Tibial nerve (tissue), 4 donors: ENCODE measurements around the gene ANO4.

Source experiments
- EP300 ChIP-seq, 2 donors: sonication (generic); formaldehyde crosslinking; IDR thresholded peaks; one replicate each; pipeline ENCODE4 v1.6.1; 2017; ENCODE audit warnings: antibody characterized with exemption in 2 of 2, mild to moderate bottlenecking in 1 of 2
- TF ChIP-seq, protein P1 (sequence below), 5 experiments: fragments of 200-600 bp in 3 of 5; fragments of 450-650 bp in 2 of 5; sonication (generic) in 3 of 5; IDR thresholded peaks; one replicate each; pipeline ENCODE4 v1.5.1; 2016 to 2019; ENCODE audit warnings: antibody characterized with exemption in 5 of 5, mild to moderate bottlenecking in 3 of 5, moderate library complexity in 2 of 5

DNA sequence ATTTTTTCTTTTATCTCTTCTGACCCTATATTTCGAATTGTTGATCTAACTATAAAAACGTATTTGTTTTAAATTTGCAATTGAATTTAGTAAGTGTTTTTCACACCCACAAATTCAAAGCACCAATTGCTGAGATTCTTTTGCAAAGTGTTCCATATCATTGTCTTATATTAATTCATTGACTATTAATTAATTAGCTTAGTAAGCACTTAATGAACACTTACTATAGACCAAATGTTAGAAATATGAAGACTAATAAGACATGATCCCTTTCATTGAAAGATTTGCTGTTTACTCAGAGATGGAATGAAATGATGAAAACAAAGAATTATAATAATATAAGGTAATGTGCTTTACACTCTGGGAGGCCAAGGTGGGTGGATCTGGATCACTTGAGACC, 14.2 kb downstream of the ANO4 start:
- TF ChIP-seq, protein P1, sequence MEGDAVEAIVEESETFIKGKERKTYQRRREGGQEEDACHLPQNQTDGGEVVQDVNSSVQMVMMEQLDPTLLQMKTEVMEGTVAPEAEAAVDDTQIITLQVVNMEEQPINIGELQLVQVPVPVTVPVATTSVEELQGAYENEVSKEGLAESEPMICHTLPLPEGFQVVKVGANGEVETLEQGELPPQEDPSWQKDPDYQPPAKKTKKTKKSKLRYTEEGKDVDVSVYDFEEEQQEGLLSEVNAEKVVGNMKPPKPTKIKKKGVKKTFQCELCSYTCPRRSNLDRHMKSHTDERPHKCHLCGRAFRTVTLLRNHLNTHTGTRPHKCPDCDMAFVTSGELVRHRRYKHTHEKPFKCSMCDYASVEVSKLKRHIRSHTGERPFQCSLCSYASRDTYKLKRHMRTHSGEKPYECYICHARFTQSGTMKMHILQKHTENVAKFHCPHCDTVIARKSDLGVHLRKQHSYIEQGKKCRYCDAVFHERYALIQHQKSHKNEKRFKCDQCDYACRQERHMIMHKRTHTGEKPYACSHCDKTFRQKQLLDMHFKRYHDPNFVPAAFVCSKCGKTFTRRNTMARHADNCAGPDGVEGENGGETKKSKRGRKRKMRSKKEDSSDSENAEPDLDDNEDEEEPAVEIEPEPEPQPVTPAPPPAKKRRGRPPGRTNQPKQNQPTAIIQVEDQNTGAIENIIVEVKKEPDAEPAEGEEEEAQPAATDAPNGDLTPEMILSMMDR (IDR thresholded peaks at IDR 0.05): no peak
- TF ChIP-seq EP300 (IDR thresholded peaks at IDR 0.05): no peak
